ENCODE results near the gene PRR23E.

- TF ChIP-seq POLR2A (IDR thresholded peaks at IDR 0.05): no peak
- no peak for TF ChIP-seq CTCF (IDR thresholded peaks at IDR 0.05)
These were observed 24.9 kb downstream of the PRR23E start for GRCh38 chr3:127217596-127218453.
